ENCODE results near the gene ZFPL1.

- TF ChIP-seq GATA3 (IDR thresholded peaks at IDR 0.05; ENCODE audit: low read depth, low read length) (no peak), GATA2 (IDR thresholded peaks at IDR 0.05; ENCODE audit: low read depth, low read length) (no peak)
Measured at GRCh38 chr11:65127473-65128181, 43.6 kb downstream of the ZFPL1 start.
